SU-DHL-6 (cell line): ENCODE results near the gene AFF3.

Experiments
- H2AFZ ChIP-seq: fragments of 200-600 bp; sonication (generic); 2 replicates; pipeline ENCODE4 v1.6.1; 2014; ENCODE audit warnings: low read depth, mild to moderate bottlenecking, moderate library complexity, mixed read lengths, antibody characterized with exemption, low read length; ENCODE audit not compliant: severe bottlenecking
- H3F3A ChIP-seq: fragments of 200-600 bp; shearing (Covaris generic); 2 replicates; pipeline ENCODE4 v1.6.0; 2016; ENCODE audit warnings: antibody characterized with exemption, mild to moderate bottlenecking; ENCODE audit not compliant: insufficient read depth
- H3K27ac ChIP-seq: fragments of 200-600 bp; sonication (generic); 2 replicates; pipeline ENCODE4 v1.5.1; 2016; ENCODE audit warnings: low read depth, mild to moderate bottlenecking, low read length, moderate library complexity, mixed read lengths
- H3K27me3 ChIP-seq: fragments of 200-600 bp; sonication (generic), shearing (Covaris generic); 2 replicates; pipeline ENCODE4 v1.6.0; 2014; ENCODE audit warnings: mild to moderate bottlenecking, low read length
- H3K36me3 ChIP-seq: fragments of 200-600 bp; sonication (generic); 2 replicates; pipeline ENCODE4 v1.6.1; 2014; ENCODE audit warnings: mild to moderate bottlenecking, low read length, mixed read lengths
- H3K4me2 ChIP-seq: fragments of 300-600, 200-600 bp; shearing (Covaris generic), sonication (generic); 2 replicates; pipeline ENCODE4 v1.6.0; 2014; ENCODE audit warnings: low read length, low read depth, mild to moderate bottlenecking; ENCODE audit not compliant: poor library complexity, severe bottlenecking
- H3K4me3 ChIP-seq: fragments of 200-600 bp; sonication (generic); 2 replicates; pipeline ENCODE4 v1.5.1; 2014; ENCODE audit warnings: antibody characterized with exemption, low read length, mild to moderate bottlenecking, mixed read lengths; ENCODE audit not compliant: insufficient read depth, poor library complexity, severe bottlenecking
- H3K79me2 ChIP-seq: fragments of 200-600 bp; sonication (generic); 2 replicates; pipeline ENCODE4 v1.6.1; 2014; ENCODE audit warnings: mild to moderate bottlenecking, low read length, moderate library complexity; ENCODE audit not compliant: insufficient read depth
- H3K9ac ChIP-seq: fragments of 200-600 bp; sonication (generic); 2 replicates; pipeline ENCODE4 v1.7.0; 2014; ENCODE audit warnings: mild to moderate bottlenecking, low read length
- H3K9me2 ChIP-seq: fragments of 200-600 bp; sonication (generic); replicated peaks from 2 replicates; pipeline ENCODE4 v1.6.1; 2014; ENCODE audit warnings: low read length; ENCODE audit not compliant: insufficient read depth
- H3K9me3 ChIP-seq: fragments of 200-600 bp; sonication (generic); 2 replicates; pipeline ENCODE4 v1.6.1; 2014; ENCODE audit warnings: low read length, mixed read lengths; ENCODE audit not compliant: insufficient read depth
- H4K20me1 ChIP-seq: fragments of 200-600 bp; sonication (generic); 2 replicates; pipeline ENCODE4 v1.6.1; 2014; ENCODE audit warnings: low read depth, mild to moderate bottlenecking, antibody characterized with exemption, low read length, moderate library complexity, mixed read lengths
- CTCF ChIP-seq: fragments of 200-600 bp; sonication (generic); IDR thresholded peaks from one replicate; pipeline ENCODE4 v1.5.1; 2017; ENCODE audit warnings: antibody characterized with exemption, mild to moderate bottlenecking, low read length, moderate library complexity; ENCODE audit not compliant: insufficient read depth, poor library complexity, severe bottlenecking
- EZH2phosphoT487 ChIP-seq: fragments of 200-600 bp; sonication (generic), shearing (Covaris generic); conservative IDR thresholded peaks from 2 replicates; pipeline ENCODE4 v1.6.1; 2018; ENCODE audit warnings: mild to moderate bottlenecking, antibody characterized with exemption, low read length, moderate library complexity, mixed read lengths

AFF3 gene

GRCh38 chr2:99942561-99943347 is 199.6 kb downstream of the AFF3 start:
- no peaks in the 10 kb centered on the region for H3K9me3 ChIP-seq
- no peak overlapping the region for H3K9ac ChIP-seq
- H3K27me3 ChIP-seq: no peaks in the 10 kb centered on the region
- H3K27ac ChIP-seq: no peak overlapping the region
- H3K4me3 ChIP-seq: no peak overlapping the region
- H2AFZ ChIP-seq: no peak overlapping the region
- H4K20me1 ChIP-seq: no peaks in the 10 kb centered on the region
- no peaks in the 10 kb centered on the region for H3K36me3 ChIP-seq
- no peak for TF ChIP-seq CTCF
- no peak for TF ChIP-seq EZH2phosphoT487
- no peaks in the 10 kb centered on the region for H3K79me2 ChIP-seq
- no peaks in the 10 kb centered on the region for H3K9me2 ChIP-seq
- H3F3A ChIP-seq: no peaks in the 10 kb centered on the region
- H3K4me2 ChIP-seq: no peak overlapping the region

GRCh38 chr2:99940963-99941362 is 201.4 kb downstream of the AFF3 start:
- Histone ChIP-seq H3K79me2 (no peaks in the 10 kb centered on the region), H3K36me3 (no peaks in the 10 kb centered on the region)
- TF ChIP-seq EZH2phosphoT487 (no peak), CTCF (no peak)

GRCh38 chr2:99939135-99939534 is 203.3 kb downstream of the AFF3 start:
- H3K4me3 ChIP-seq: no peak overlapping the region
- no peaks in the 10 kb centered on the region for H3K36me3 ChIP-seq
- TF ChIP-seq EZH2phosphoT487: no peak
- no peak overlapping the region for H3K9ac ChIP-seq
- H4K20me1 ChIP-seq: no peaks in the 10 kb centered on the region
- no peak overlapping the region for H2AFZ ChIP-seq
- no peaks in the 10 kb centered on the region for H3K9me2 ChIP-seq
- H3K4me2 ChIP-seq: no peak overlapping the region
- no peaks in the 10 kb centered on the region for H3K79me2 ChIP-seq
- no peaks in the 10 kb centered on the region for H3F3A ChIP-seq
- H3K9me3 ChIP-seq: no peaks in the 10 kb centered on the region
- H3K27me3 ChIP-seq: no peaks in the 10 kb centered on the region
- no peak overlapping the region for H3K27ac ChIP-seq

More at GRCh38 chr2:99940963-99941362, 201.4 kb downstream of the AFF3 start:
- H3K27ac ChIP-seq: no peak overlapping the region
- no peak overlapping the region for H3K4me2 ChIP-seq
- H2AFZ ChIP-seq: no peak overlapping the region
- H3K9me3 ChIP-seq: no peaks in the 10 kb centered on the region
- no peaks in the 10 kb centered on the region for H3K27me3 ChIP-seq
- no peaks in the 10 kb centered on the region for H3F3A ChIP-seq
- no peak overlapping the region for H3K4me3 ChIP-seq
- no peaks in the 10 kb centered on the region for H4K20me1 ChIP-seq
- H3K9me2 ChIP-seq: no peaks in the 10 kb centered on the region
- H3K9ac ChIP-seq: no peak overlapping the region

DNA sequence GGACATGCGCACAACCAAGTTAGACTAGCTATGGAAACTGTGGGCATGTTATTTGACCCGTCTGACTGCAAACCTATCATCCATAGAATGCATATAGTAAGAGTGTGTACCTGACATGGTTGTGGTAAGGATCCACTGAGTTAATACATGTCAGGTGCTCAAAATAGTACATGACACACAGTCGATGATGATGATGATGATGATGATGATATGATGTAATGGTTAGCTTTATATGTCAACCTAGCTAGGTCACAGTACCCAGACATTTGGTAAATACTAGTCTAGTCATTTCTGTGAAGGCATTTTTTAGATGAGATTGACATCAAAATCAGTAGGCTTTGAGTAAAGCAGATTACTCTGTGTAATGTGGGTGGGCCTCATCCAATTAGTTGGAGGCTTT is 204.1 kb downstream of the AFF3 start:
- Histone ChIP-seq H3K9ac (no peak overlapping the region), H3K27ac (no peak overlapping the region)

More for the DNA sequence above, 204.1 kb downstream of the AFF3 start:
- H3F3A ChIP-seq: no peaks in the 10 kb centered on the region
- no peaks in the 10 kb centered on the region for H3K9me2 ChIP-seq
- no peaks in the 10 kb centered on the region for H4K20me1 ChIP-seq
- no peaks in the 10 kb centered on the region for H3K27me3 ChIP-seq
- no peaks in the 10 kb centered on the region for H3K36me3 ChIP-seq
- no peak overlapping the region for H3K4me2 ChIP-seq
- no peak overlapping the region for H2AFZ ChIP-seq
- no peaks in the 10 kb centered on the region for H3K79me2 ChIP-seq
- no peak overlapping the region for H3K4me3 ChIP-seq
- TF ChIP-seq CTCF (no peak), EZH2phosphoT487 (no peak)
- H3K9me3 ChIP-seq: no peaks in the 10 kb centered on the region
